ENCODE data around the gene OR2D2.

- no peak for TF ChIP-seq CTCF (IDR thresholded peaks at IDR 0.05; ENCODE audit: low read depth, low read length, poor library complexity, severe bottlenecking)
- no peak for TF ChIP-seq EZH2phosphoT487 (IDR thresholded peaks at IDR 0.05; ENCODE audit: borderline replicate concordance, low read length)
Measured at GRCh38 chr11:6888830-6889229, 3.5 kb downstream of the OR2D2 start.
